Measurements from ENCODE around the gene FAM149B1. TPM values are rescaled to one million over a fixed set of nuclear protein-coding genes. Genes with fewer than 3 reads are reported as not detected.

FAM149B1 gene
- total RNA-seq, 2 donors from 2014 or later: 9.4 to 13.0 TPM

- Histone ChIP-seq H3K27me3 (no peaks in the 10 kb centered on the region), H3K9me3 (no peaks in the 10 kb centered on the region), H3K4me1 (no peaks in the 10 kb centered on the region), H3K36me3 (peaks cover 69% of the 10 kb centered on the region), H3K4me3 (no peak overlapping the region), H3K27ac (no peak overlapping the region)
- no peak for TF ChIP-seq CTCF (IDR thresholded peaks at IDR 0.05)
- DNase-seq (ENCODE audit: low spot score): no peak
Measured at GRCh38 chr10:73152009-73152408, 15.9 kb upstream of the FAM149B1 start.

GRCh38 chr10:73156054-73156453, 11.9 kb upstream of the FAM149B1 start:
- Histone ChIP-seq H3K27ac (no peak overlapping the region), H3K4me3 (no peak overlapping the region), H3K27me3 (no peaks in the 10 kb centered on the region), H3K9me3 (no peaks in the 10 kb centered on the region), H3K36me3 (peaks cover 54% of the 10 kb centered on the region), H3K4me1 (peaks cover 0 to 5% of the 10 kb centered on the region in 2 donors)
- no peak for DNase-seq (ENCODE audit: low spot score)
- no peak for TF ChIP-seq CTCF (IDR thresholded peaks at IDR 0.05)

GRCh38 chr10:73159038-73159648, 8.8 kb upstream of the FAM149B1 start:
- Histone ChIP-seq H3K9me3 (no peaks in the 10 kb centered on the region), H3K36me3 (peaks cover 42% of the 10 kb centered on the region), H3K27me3 (no peaks in the 10 kb centered on the region), H3K4me3 (no peak overlapping the region), H3K4me1 (peaks cover 0 to 20% of the 10 kb centered on the region in 2 donors), H3K27ac (no peak overlapping the region)
- peak; percentile 48 to 84 for TF ChIP-seq CTCF (IDR thresholded peaks at IDR 0.05)
- DNase-seq (ENCODE audit: low spot score): peak; percentile 68

- Histone ChIP-seq H3K27ac (no peak overlapping the region), H3K4me1 (peaks cover 0 to 22% of the 10 kb centered on the region in 2 donors), H3K9me3 (no peaks in the 10 kb centered on the region), H3K4me3 (no peak overlapping the region), H3K27me3 (no peaks in the 10 kb centered on the region), H3K36me3 (peaks cover 27% of the 10 kb centered on the region)
- no peak for TF ChIP-seq CTCF (IDR thresholded peaks at IDR 0.05)
- DNase-seq (ENCODE audit: low spot score): no peak
Measured at GRCh38 chr10:73161079-73161478, 6.8 kb upstream of the FAM149B1 start.

GRCh38 chr10:73161662-73162061, 6.3 kb upstream of the FAM149B1 start:
- Histone ChIP-seq H3K27me3 (no peaks in the 10 kb centered on the region), H3K36me3 (peaks cover 21% of the 10 kb centered on the region), H3K27ac (no peak overlapping the region), H3K4me3 (no peak overlapping the region), H3K4me1 (peaks cover 0 to 28% of the 10 kb centered on the region in 2 donors), H3K9me3 (no peaks in the 10 kb centered on the region)
- no peak for TF ChIP-seq CTCF (IDR thresholded peaks at IDR 0.05)
- DNase-seq (ENCODE audit: low spot score): no peak

- no peaks in the 10 kb centered on the region for H3K9me3 ChIP-seq
- H3K27me3 ChIP-seq: no peaks in the 10 kb centered on the region
- TF ChIP-seq CTCF (IDR thresholded peaks at IDR 0.05): no peak
- no peak overlapping the region for H3K27ac ChIP-seq
- H3K4me1 ChIP-seq: peaks cover 0 to 37% of the 10 kb centered on the region in 2 donors
- DNase-seq (ENCODE audit: low spot score): no peak
- H3K36me3 ChIP-seq: peaks cover 12% of the 10 kb centered on the region
- no peak overlapping the region for H3K4me3 ChIP-seq
Measured at GRCh38 chr10:73163096-73163495, 4.8 kb upstream of the FAM149B1 start.

Measured in right atrium auricular region (tissue), 2 donors.